Heart left ventricle (tissue), 13 donors: Measurements from ENCODE around the gene SLCO6A1.

Experiments used
- CTCF ChIP-seq, 12 donors: fragments of 200-600 bp; sonication (generic) in 4 of 12; IDR thresholded peaks; one replicate each; pipeline versions ENCODE4 v1.5.0 to v1.8.0; 2018 to 2022; ENCODE audit warnings: antibody characterized with exemption in 12 of 12, mild to moderate bottlenecking in 5 of 12
- POLR2A ChIP-seq, 2 donors: fragments of 450-650 bp; IDR thresholded peaks; one replicate each; pipeline ENCODE4 v1.6.1; 2017; ENCODE audit warnings: antibody characterized with exemption in 2 of 2, mild to moderate bottlenecking in 2 of 2, moderate library complexity in 2 of 2
- donor health status: ischemic (EF 13 %, LVEDD 7.1; RV severe dilation, severe dysfunction).
- donor health status: DM: no; HTN: yes; CAD: no.
- donor health status: DM: no; HTN: no; CAD: no.
- donor health status: ischemic (EF 25% LVEDD 6.9; RV normal size, moderate dysfunction).
- donor health status: ischemic (EF 25% LVEDD 5.7; RV mildly dilated, moderate dysfunction).
- donor health status: ischemic (EF 35%, LVEDD 5.7; RV mildly dilated, moderate dysfunction).
- donor health status: nonischemic (EF 11% LVEDD 7.7; RV severe dilation, severe dysfunction).
- donor health status: DM: yes; HTN: yes; CAD: no.
- donor health status: PGD.
- donor health status: ischemic (EF 29% LVEDD 5.4; RV normal size, mild dysfunction).
- donor health status: nonischemic (EF 23%, LVEDD 6.1; RV moderate dilation, normal function).

GRCh38 chr5:102375876-102376275 is 122.9 kb downstream of the SLCO6A1 start:
- no peak for TF ChIP-seq CTCF (IDR thresholded peaks at IDR 0.05)
- no peak for TF ChIP-seq POLR2A (IDR thresholded peaks at IDR 0.05)
